ENCODE results near the gene RRP7A.
"Not testable (repeated sequence)": the region's sequence is repeated elsewhere in the genome, so short reads cannot be mapped to it uniquely, and the experiment has no call there.

Gene RRP7A

DNA sequence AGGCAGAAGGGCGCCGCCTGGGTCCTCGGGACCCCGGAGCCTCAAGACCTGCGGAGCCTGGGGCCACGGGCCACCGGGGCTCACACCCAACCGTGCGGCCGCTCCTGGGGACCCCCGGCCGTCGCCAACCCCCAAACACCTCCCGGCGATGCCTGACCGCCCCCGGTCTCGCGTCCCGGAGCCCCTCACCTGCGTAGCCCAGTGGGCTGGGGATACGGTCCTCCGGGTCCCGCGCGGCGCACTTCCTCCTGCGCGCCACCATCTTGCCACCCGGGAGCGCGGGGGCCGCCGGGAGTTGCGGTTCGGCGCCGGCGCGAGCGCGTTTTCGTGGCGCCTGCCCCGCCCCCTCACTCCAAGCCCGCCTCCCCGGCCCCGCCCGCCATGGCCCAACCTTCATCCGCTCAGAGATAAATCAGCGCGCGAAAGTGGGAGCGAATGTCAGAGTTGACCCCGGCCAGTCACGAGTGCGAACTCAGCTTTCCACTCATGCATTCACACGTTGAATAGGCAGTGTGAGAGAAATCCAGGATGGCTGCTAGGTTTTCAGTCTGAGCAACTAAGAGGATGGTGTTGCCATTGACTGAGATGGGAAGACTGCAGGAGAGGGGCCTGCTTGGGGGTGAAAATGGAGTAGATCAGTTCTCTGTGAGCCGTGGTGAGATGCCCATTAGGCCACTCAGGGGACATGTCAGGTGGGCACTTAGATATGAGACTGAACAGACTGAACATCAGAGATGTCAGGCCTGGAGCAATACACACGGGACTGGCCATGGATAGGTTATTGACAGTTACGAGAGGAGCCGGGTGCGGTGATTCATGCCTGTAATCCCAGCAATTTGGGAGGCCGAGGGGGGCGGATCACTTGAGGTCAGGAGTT lies at the start of gene RRP7A:
Gene RRP7A, minus strand, starts transcription at position 272 of the 877 bp plus-strand sequence. Its CDS starts 10 bp downstream, at position 262.
- no peak for DNase-seq

DNA sequence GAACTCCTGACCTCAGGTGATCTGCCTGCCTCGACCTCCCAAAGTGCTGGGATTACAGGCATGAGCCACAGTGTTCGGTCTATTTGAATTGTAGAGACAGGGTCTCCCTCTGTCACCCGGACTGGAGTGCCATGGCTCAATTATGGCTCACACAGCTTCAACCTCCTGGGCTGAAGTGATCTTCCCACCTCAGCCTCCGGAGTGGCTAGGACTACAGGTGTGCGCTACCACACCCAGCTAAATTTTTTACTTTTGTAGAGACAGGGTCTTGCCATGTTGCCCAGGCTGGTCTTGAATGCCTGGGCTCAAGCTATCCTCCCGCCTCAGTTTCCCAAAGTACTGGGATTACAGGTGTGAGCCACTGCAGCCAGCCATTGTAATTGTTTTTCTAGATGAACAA lies 48.4 kb upstream of the RRP7A start:
- not testable (repeated sequence) for DNase-seq

DNA sequence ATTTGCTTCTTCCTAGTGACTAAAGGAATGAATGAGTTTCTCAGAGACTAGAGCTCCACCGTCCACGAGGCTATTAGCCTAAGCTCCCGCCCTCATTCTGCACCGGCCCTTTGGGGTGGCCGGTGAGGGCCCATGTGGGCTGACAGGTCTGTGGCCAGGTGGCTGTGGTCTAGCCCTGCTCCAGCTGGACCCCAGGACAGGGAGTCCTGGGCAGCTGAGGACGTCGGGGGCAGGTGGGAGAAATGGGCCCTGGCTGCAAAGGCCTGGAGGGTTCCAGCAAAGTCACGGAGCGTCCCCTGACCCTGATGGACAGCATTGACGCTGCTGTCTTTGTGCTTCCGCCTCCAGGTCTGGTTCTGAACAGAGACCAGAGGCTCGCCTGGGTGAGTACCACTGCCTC lies 46.4 kb upstream of the RRP7A start:
- DNase-seq = no peak

DNA sequence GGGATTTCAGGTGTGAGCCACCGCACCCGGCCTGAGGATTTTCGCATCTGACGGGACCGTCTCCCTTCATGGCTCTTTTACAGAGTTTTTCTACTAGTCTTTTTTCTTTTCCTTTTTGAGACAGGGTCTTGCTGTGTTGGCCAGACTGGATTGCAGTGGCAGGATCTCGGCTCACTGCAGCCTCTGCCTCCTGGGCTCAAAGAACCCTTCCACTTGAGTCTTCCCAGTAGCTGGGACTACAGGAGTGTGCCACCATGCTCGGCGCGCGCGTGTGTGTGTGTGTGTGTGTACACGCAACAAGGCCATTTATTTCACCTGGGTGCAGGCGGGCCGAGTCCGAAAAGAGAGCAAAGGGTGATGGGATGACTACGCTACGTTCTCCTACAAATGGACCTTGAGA lies 45.1 kb upstream of the RRP7A start:
- DNase-seq = no peak

- DNase-seq = not testable (repeated sequence)
Measured at GRCh38 chr22:42563943-42564342, 44.3 kb upstream of the RRP7A start.

GRCh38 chr22:42562684-42563083 lies 43.1 kb upstream of the RRP7A start:
- DNase-seq = no peak

- no peak for DNase-seq
Measured at GRCh38 chr22:42562279-42562678, 42.7 kb upstream of the RRP7A start.

DNA sequence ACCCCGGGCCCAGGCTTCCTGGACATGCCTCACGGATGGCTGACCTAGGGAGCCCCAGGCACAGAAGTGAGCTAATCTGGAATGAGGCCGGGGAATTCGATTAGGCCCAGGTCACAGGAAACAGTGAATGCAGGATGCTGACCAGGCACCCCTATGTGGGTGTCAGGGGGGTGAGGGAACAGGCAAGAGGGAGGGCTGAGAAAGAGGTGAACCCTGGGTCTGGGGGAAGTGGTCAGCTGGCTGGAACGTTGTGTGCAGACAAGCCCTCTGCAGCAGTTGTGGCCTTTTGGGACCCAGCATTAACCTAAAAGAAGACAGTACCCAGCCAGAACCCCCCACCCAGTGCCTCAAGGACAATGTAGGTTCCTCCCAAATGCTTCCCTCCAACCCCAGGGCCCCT lies 42.3 kb upstream of the RRP7A start:
- no peak for DNase-seq

- DNase-seq = no peak
Measured at GRCh38 chr22:42560781-42561180, 41.2 kb upstream of the RRP7A start.

DNA sequence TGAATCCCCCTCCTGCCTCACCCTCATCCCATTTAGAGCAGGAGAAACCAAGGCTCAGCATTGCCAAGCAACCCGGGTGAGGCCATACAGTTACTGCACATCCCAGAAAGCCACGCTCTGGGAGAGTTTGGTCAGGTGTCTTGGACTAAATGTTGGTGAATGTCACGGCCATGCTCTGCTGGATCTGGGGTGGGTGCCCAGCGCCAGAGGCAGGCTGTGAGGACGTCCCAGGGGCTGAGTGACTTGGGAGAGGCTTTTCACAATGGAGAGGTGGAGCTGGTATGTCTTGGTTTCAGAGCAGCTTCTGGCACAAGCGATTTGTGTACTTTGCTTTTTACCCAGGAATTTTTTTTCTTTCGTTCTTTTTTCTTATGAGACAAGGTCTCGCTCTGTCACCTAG lies 40.8 kb upstream of the RRP7A start:
- no peak for DNase-seq

GRCh38 chr22:42553475-42554361 lies 34.1 kb upstream of the RRP7A start, which contains the start of gene SERHL2:
Gene SERHL2 (plus strand): TSS chr22:42553956. CDS start chr22:42554021, 65 bp downstream.
- no peak for DNase-seq

DNA sequence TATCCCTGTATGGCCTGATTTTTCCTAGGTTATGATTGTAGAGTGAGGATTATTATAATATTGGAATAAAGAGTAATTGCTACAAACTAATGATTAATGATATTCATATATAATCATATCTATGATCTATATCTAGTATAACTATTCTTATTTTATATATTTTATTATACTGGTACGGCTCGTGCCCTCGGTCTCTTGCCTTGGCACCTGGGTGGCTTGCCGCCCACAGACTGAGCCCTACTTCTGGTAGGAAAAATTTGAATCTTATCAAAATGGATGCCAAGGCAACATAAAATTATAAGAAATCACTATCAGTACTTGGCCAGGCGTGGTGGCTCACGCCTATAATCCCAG lies 32.7 kb upstream of the RRP7A start:
- DNase-seq = not testable (repeated sequence)

- DNase-seq = no peak
Measured at GRCh38 chr22:42549331-42550060, 29.9 kb upstream of the RRP7A start.

DNA sequence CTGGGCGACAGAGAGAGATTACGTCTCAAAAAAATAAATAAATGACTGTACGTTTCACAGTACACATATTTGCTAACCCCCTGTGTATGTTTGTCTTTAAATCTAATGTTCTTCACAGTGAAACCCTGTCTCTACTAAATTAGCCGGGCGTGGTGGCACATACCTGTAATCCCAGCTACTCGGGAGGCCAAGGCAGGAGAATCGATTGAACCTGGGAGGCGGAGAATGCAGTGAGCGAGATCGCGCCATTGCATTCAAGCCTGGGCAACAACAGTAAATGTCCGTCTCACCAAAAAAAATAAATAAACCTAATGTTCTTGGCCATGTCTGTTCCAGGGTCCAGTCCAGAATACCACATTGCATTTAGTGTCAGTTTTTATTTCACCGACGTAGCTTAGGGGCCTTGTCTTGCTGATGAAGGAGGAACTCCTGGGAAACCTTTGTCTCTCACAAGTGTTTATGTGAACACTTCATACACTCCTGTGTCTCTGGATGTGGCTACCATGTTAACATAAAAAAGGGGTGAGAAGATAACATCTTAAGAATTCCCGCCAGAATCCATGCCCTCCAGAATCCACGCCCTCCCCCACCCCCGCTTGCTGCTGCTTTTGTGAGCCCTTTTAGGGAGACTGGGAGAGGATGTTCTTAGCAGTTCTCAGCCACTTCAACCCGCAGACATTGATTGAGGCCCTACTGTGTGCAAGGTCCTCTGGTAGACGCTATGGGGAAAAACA lies 29.2 kb upstream of the RRP7A start:
- DNase-seq = no peak

DNA sequence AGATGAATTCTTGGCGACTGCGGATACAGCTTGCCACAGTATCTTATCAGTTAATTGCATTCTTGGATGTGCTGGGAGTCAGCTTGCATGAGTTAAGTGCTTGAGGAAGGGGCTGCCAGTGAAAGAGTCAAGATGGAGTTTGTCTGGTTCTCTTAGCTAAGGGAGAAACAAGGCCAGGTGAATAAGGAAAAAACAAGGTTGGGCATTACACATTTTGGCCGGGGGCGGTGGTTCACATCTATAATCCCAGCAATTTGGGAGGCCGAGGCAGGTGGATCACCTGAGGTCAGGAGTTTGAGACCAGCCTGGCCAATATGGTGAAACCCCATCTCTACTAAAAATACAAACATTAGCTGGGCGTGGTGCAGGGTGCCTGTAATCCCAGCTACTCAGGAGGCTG lies 28.5 kb upstream of the RRP7A start:
- not testable (repeated sequence) for DNase-seq

DNA sequence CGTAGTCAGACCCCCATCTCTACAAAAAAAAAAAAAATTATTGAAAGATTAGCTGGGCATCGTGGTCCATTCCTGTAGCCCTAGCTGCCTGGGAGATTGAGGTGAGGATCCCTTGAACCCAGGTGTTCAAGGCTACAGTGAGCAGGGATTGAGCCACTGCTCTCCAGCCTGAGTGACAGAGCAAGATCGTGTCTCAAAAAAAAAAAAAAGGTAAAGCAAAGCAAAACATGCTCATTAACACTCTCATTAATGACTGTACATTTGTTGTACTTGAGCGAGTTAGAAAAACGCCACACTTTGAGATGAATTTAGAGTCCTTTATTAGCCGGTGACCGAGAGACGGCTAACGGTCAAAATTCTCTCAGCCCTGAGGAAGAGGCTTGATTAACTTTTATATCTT lies 28.0 kb upstream of the RRP7A start:
- DNase-seq = no peak

- no peak for DNase-seq
Measured at GRCh38 chr22:42544686-42545085, 25.1 kb upstream of the RRP7A start.

DNA sequence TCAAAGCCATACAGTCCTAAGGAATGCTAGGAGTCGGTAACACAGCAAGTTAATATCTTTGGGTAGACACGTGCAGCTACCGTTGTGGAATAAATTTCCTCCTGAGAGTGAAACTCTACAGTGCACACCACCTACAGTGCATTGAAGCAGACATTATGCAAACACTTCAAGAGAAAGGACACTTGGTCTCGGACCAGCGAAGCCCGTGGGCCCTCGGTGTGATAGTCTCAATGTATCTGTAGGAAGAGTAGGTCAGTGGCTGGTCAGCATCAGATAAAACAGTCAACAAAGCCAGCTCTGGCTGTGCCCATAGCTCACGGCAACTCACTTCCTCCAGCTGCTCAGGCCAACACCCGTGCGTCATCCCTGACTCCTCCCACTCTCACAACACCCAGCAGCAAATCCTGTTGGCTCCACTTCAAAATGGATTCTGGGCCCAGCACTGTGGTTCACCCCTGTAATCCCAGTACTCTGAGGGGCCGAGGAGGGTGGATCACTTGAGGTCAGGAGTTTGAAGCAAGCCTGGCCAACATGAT lies 19.7 kb upstream of the RRP7A start:
- not testable (repeated sequence) for DNase-seq

DNA sequence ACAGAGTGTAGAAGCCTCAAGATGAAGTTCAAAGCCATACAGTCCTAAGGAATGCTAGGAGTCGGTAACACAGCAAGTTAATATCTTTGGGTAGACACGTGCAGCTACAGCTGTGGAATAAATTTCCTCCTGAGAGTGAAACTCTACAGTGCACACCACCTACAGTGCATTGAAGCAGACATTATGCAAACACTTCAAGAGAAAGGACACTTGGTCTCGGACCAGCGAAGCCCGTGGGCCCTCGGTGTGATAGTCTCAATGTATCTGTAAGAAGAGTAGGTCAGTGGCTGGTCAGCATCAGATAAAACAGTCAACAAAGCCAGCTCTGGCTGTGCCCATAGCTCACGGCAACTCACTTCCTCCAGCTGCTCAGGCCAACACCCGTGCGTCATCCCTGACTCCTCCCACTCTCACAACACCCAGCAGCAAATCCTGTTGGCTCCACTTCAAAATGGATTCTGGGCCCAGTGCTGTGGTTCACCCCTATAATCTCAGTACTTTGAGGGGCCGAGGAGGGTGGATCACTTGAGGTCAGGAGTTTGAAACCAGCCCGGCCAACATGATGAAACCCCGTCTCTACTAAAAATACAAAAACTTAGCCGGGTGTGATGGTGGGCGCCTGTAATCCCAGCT lies 17.7 kb upstream of the RRP7A start:
- not testable (repeated sequence) for DNase-seq

GRCh38 chr22:42536634-42537033 lies 17.0 kb upstream of the RRP7A start:
- not testable (repeated sequence) for DNase-seq

DNA sequence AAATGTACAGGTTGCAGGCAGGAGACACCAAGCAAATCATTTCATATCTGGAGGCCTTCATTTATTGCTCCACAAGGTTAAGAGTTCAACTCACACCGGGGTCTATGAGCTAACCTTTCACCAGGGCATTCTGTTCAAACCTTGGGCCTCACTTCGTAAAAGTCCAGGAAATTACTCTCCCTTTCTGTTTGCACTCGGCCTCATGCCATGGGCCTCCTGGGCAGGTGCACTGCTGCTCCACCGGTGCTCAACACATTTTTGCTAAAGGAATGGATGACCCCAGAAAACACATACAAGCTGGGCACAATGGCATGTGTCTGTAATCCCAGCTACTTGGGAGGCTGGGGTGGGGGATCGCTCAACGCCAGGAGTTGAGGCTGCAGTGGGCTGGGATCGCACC lies 16.6 kb upstream of the RRP7A start:
- DNase-seq = no peak

All from NCI-H524 treated with DMSO at 0.1 percent for 48 hours (cell line).